ENCODE results near the gene FRMPD4. TPM values are rescaled to one million over a fixed set of nuclear protein-coding genes. Genes with fewer than 3 reads are reported as not detected.

Gene FRMPD4
- total RNA-seq, 1 donor from 2014 or later, result 0.54 TPM

- no peaks in the 10 kb centered on the region for H4K20me1 ChIP-seq (ENCODE audit: insufficient read depth, low read length)
- H3K4me2 ChIP-seq (ENCODE audit: low read length), result no peak overlapping the region
- H2AFZ ChIP-seq (ENCODE audit: low read depth, low read length), result no peak overlapping the region
- Mint-ChIP-seq H3K27ac (ENCODE audit: unreplicated experiment) (no peak overlapping the region), H3K27me3 (ENCODE audit: low read depth, unreplicated experiment) (no peaks in the 10 kb centered on the region), H3K4me1 (ENCODE audit: low read depth, unreplicated experiment) (no peaks in the 10 kb centered on the region), H3K36me3 (ENCODE audit: low read depth, unreplicated experiment) (no peaks in the 10 kb centered on the region), H3K9me3 (ENCODE audit: unreplicated experiment) (no peaks in the 10 kb centered on the region), H3K4me3 (ENCODE audit: unreplicated experiment) (no peak overlapping the region)
- no peak overlapping the region for H3K9ac ChIP-seq (ENCODE audit: low read length)
- H3K79me2 ChIP-seq (ENCODE audit: insufficient read depth, low read length), result no peaks in the 10 kb centered on the region
- H3K4me1 ChIP-seq (ENCODE audit: insufficient read depth, low read length), result no peaks in the 10 kb centered on the region
- H3K36me3 ChIP-seq (ENCODE audit: insufficient read depth, low read length), result no peaks in the 10 kb centered on the region
- no peaks in the 10 kb centered on the region for H3K27me3 ChIP-seq (ENCODE audit: insufficient read depth, low read length)
- H3K27ac ChIP-seq (ENCODE audit: low read depth, low read length), result no peak overlapping the region
- FAIRE-seq (peak; percentile 84), DNase-seq (ENCODE audit: low read depth) (no peak)
- no peak overlapping the region for H3K4me3 ChIP-seq (ENCODE audit: insufficient read depth, low read depth, low read length)
- no peaks in the 10 kb centered on the region for H3K9me3 ChIP-seq (ENCODE audit: insufficient read depth, low read depth, low read length)
- no peak for TF ChIP-seq EZH2 (IDR thresholded peaks at IDR 0.05; ENCODE audit: insufficient read depth, low read length)
- no peak for TF ChIP-seq CTCF (IDR thresholded peaks at IDR 0.05; ENCODE audit: insufficient read depth, low read depth, low read length)
Observed at GRCh38 chrX:12396584-12396983, 258.3 kb downstream of the FRMPD4 start.

GRCh38 chrX:12400218-12400617 is 261.9 kb downstream of the FRMPD4 start:
- H3K4me3 ChIP-seq (ENCODE audit: insufficient read depth, low read depth, low read length), result no peak overlapping the region
- no peak overlapping the region for H3K4me3 Mint-ChIP-seq (ENCODE audit: unreplicated experiment)
- no peak overlapping the region for H2AFZ ChIP-seq (ENCODE audit: low read depth, low read length)
- no peaks in the 10 kb centered on the region for H3K4me1 ChIP-seq (ENCODE audit: insufficient read depth, low read length)
- H3K36me3 Mint-ChIP-seq (ENCODE audit: low read depth, unreplicated experiment), result no peaks in the 10 kb centered on the region
- H4K20me1 ChIP-seq (ENCODE audit: insufficient read depth, low read length), result no peaks in the 10 kb centered on the region
- H3K79me2 ChIP-seq (ENCODE audit: insufficient read depth, low read length), result no peaks in the 10 kb centered on the region
- no peak for FAIRE-seq
- H3K9me3 Mint-ChIP-seq (ENCODE audit: unreplicated experiment), result no peaks in the 10 kb centered on the region
- H3K27ac ChIP-seq (ENCODE audit: low read depth, low read length), result no peak overlapping the region
- no peak for DNase-seq (ENCODE audit: low read depth)
- H3K27me3 ChIP-seq (ENCODE audit: insufficient read depth, low read length), result no peaks in the 10 kb centered on the region
- no peaks in the 10 kb centered on the region for H3K36me3 ChIP-seq (ENCODE audit: insufficient read depth, low read length)
- no peaks in the 10 kb centered on the region for H3K27me3 Mint-ChIP-seq (ENCODE audit: low read depth, unreplicated experiment)
- no peak overlapping the region for H3K9ac ChIP-seq (ENCODE audit: low read length)
- no peaks in the 10 kb centered on the region for H3K9me3 ChIP-seq (ENCODE audit: insufficient read depth, low read depth, low read length)
- no peak overlapping the region for H3K4me2 ChIP-seq (ENCODE audit: low read length)
- TF ChIP-seq EZH2 (IDR thresholded peaks at IDR 0.05; ENCODE audit: insufficient read depth, low read length) (no peak), CTCF (IDR thresholded peaks at IDR 0.05; ENCODE audit: insufficient read depth, low read depth, low read length) (no peak)
- H3K4me1 Mint-ChIP-seq (ENCODE audit: low read depth, unreplicated experiment), result no peaks in the 10 kb centered on the region
- H3K27ac Mint-ChIP-seq (ENCODE audit: unreplicated experiment), result no peak overlapping the region

GRCh38 chrX:12401252-12401651 is 263.0 kb downstream of the FRMPD4 start:
- Histone ChIP-seq H2AFZ (ENCODE audit: low read depth, low read length) (no peak overlapping the region), H3K4me3 (ENCODE audit: insufficient read depth, low read depth, low read length) (no peak overlapping the region), H3K79me2 (ENCODE audit: insufficient read depth, low read length) (no peaks in the 10 kb centered on the region), H3K4me2 (ENCODE audit: low read length) (no peak overlapping the region), H3K36me3 (ENCODE audit: insufficient read depth, low read length) (no peaks in the 10 kb centered on the region), H3K9me3 (ENCODE audit: insufficient read depth, low read depth, low read length) (no peaks in the 10 kb centered on the region), H4K20me1 (ENCODE audit: insufficient read depth, low read length) (no peaks in the 10 kb centered on the region), H3K9ac (ENCODE audit: low read length) (no peak overlapping the region), H3K27me3 (ENCODE audit: insufficient read depth, low read length) (no peaks in the 10 kb centered on the region), H3K4me1 (ENCODE audit: insufficient read depth, low read length) (no peaks in the 10 kb centered on the region), H3K27ac (ENCODE audit: low read depth, low read length) (no peak overlapping the region)
- Mint-ChIP-seq H3K9me3 (ENCODE audit: unreplicated experiment) (no peaks in the 10 kb centered on the region), H3K4me3 (ENCODE audit: unreplicated experiment) (no peak overlapping the region), H3K27ac (ENCODE audit: unreplicated experiment) (no peak overlapping the region), H3K27me3 (ENCODE audit: low read depth, unreplicated experiment) (no peaks in the 10 kb centered on the region), H3K4me1 (ENCODE audit: low read depth, unreplicated experiment) (no peaks in the 10 kb centered on the region), H3K36me3 (ENCODE audit: low read depth, unreplicated experiment) (no peaks in the 10 kb centered on the region)
- FAIRE-seq, result peak; percentile 59
- DNase-seq (ENCODE audit: low read depth), result no peak
- TF ChIP-seq EZH2 (IDR thresholded peaks at IDR 0.05; ENCODE audit: insufficient read depth, low read length) (no peak), CTCF (IDR thresholded peaks at IDR 0.05; ENCODE audit: insufficient read depth, low read depth, low read length) (no peak)

Measured in astrocyte (in vitro differentiated cells and primary cell).